H9 (cell line): ENCODE results near the gene KLF11. TPM values are rescaled to one million over a fixed set of nuclear protein-coding genes. Genes with fewer than 3 reads are reported as not detected.

Experiments used
- DNase-seq: peaks from one replicate; pipeline ENCODE4 v3.0.0-alpha.2; 2017
- H2AFZ ChIP-seq: one replicate; pipeline ENCODE4 v1.6.1; 2013; ENCODE audit warnings: mild to moderate bottlenecking, low read length, control low read depth, moderate library complexity
- H2AK5ac ChIP-seq: 2 replicates; pipeline ENCODE4 v1.6.1; 2013; ENCODE audit warnings: low read length, control low read depth, mixed read lengths; ENCODE audit not compliant: insufficient read length
- H2BK120ac ChIP-seq: one replicate; pipeline ENCODE4 v1.6.1; 2013; ENCODE audit warnings: low read depth, mild to moderate bottlenecking, low read length, control low read depth, inconsistent platforms; ENCODE audit not compliant: poor library complexity, severe bottlenecking
- H2BK12ac ChIP-seq: 2 replicates; pipeline ENCODE4 v1.6.1; 2013; ENCODE audit warnings: low read length, control low read depth, mixed read lengths, low read depth; ENCODE audit not compliant: insufficient read length
- H2BK15ac ChIP-seq: 2 replicates; pipeline ENCODE4 v1.6.1; 2013; ENCODE audit warnings: low read depth, low read length, control low read depth
- H2BK20ac ChIP-seq: one replicate; pipeline ENCODE4 v1.6.1; 2013; ENCODE audit warnings: low read depth, mild to moderate bottlenecking, low read length, control low read depth, inconsistent platforms; ENCODE audit not compliant: poor library complexity, severe bottlenecking
- H2BK5ac ChIP-seq: 2 replicates; pipeline ENCODE4 v1.6.1; 2013; ENCODE audit warnings: low read length, control low read depth, mixed read lengths; ENCODE audit not compliant: insufficient read length
- H3K14ac ChIP-seq: 2 replicates; pipeline ENCODE4 v1.6.1; 2013; ENCODE audit warnings: low read length, control low read depth; ENCODE audit not compliant: insufficient read depth
- H3K18ac ChIP-seq: 2 replicates; pipeline ENCODE4 v1.6.1; 2013; ENCODE audit warnings: low read depth, mild to moderate bottlenecking, mixed read lengths, low read length, control low read depth; ENCODE audit not compliant: insufficient read length
- H3K23ac ChIP-seq: 2 replicates; pipeline ENCODE4 v1.6.1; 2013; ENCODE audit warnings: low read length, control low read depth, mixed read lengths, low read depth; ENCODE audit not compliant: insufficient read length
- H3K23me2 ChIP-seq: 2 replicates; pipeline ENCODE4 v1.6.1; 2013; ENCODE audit warnings: low read depth, mild to moderate bottlenecking, mixed read lengths, low read length, control low read depth; ENCODE audit not compliant: insufficient read length, poor library complexity, severe bottlenecking
- H3K27ac ChIP-seq: 2 replicates; pipeline ENCODE4 v1.5.1; 2013; ENCODE audit warnings: low read length, control low read depth, mixed read lengths, low read depth; ENCODE audit not compliant: insufficient read length
- H3K27me3 ChIP-seq: 2 replicates; pipeline ENCODE4 v1.6.1; 2013; ENCODE audit warnings: low read length, control low read depth, inconsistent platforms; ENCODE audit not compliant: insufficient read depth
- H3K4ac ChIP-seq: 2 replicates; pipeline ENCODE4 v1.6.1; 2013; ENCODE audit warnings: low read depth, mild to moderate bottlenecking, control low read depth, inconsistent platforms, low read length, moderate library complexity
- H3K4me1 ChIP-seq: 2 replicates; pipeline ENCODE4 v1.6.1; 2013; ENCODE audit warnings: low read length, control low read depth, inconsistent platforms; ENCODE audit not compliant: insufficient read depth
- H3K4me2 ChIP-seq: 2 replicates; pipeline ENCODE4 v1.6.1; 2013; ENCODE audit warnings: low read length, control low read depth, mixed read lengths; ENCODE audit not compliant: insufficient read length, insufficient read depth
- H3K56ac ChIP-seq: 2 replicates; pipeline ENCODE4 v1.6.1; 2013; ENCODE audit warnings: low read depth, mild to moderate bottlenecking, mixed read lengths, low read length, control low read depth; ENCODE audit not compliant: insufficient read length
- H3K79me1 ChIP-seq: 2 replicates; pipeline ENCODE4 v1.6.1; 2013; ENCODE audit warnings: low read depth, mild to moderate bottlenecking, moderate library complexity, low read length, control low read depth, inconsistent platforms; ENCODE audit not compliant: insufficient read depth, poor library complexity, severe bottlenecking
- H3K79me2 ChIP-seq: 2 replicates; pipeline ENCODE4 v1.6.1; 2013; ENCODE audit warnings: low read length, control low read depth, inconsistent platforms; ENCODE audit not compliant: insufficient read depth
- H3K9ac ChIP-seq: 2 replicates; pipeline ENCODE4 v1.6.1; 2013; ENCODE audit warnings: low read length, control low read depth, mixed read lengths; ENCODE audit not compliant: insufficient read length; ENCODE audit errors: extremely low read depth
- H3K9me3 ChIP-seq: one replicate; pipeline ENCODE4 v1.6.1; 2013; ENCODE audit warnings: low read depth, low read length, inconsistent platforms; ENCODE audit not compliant: control insufficient read depth
- H3T11ph ChIP-seq: one replicate; pipeline ENCODE4 v1.6.1; 2013; ENCODE audit warnings: mild to moderate bottlenecking, low read length, control low read depth, inconsistent platforms
- H4K20me1 ChIP-seq: one replicate; pipeline ENCODE4 v1.6.1; 2013; ENCODE audit not compliant: control insufficient read depth, insufficient read length, insufficient read depth
- H4K5ac ChIP-seq: 2 replicates; pipeline ENCODE4 v1.6.1; 2013; ENCODE audit warnings: low read depth, mild to moderate bottlenecking, mixed read lengths, low read length, control low read depth; ENCODE audit not compliant: insufficient read length
- H4K8ac ChIP-seq: replicated peaks from 2 replicates; pipeline ENCODE4 v1.6.1; 2013; ENCODE audit warnings: low read length, control low read depth, mixed read lengths, low read depth; ENCODE audit not compliant: insufficient read length
- H4K91ac ChIP-seq: 2 replicates; pipeline ENCODE4 v1.6.1; 2013; ENCODE audit warnings: low read depth, mild to moderate bottlenecking, moderate library complexity, mixed read lengths, low read length, control low read depth; ENCODE audit not compliant: insufficient read length
- H3K27ac Mint-ChIP-seq, 3 experiments: 2 replicates in 2 of 3; 3 replicates in 1 of 3; pipeline ENCODE4 v1.8.0; 2020 to 2021; ENCODE audit warnings: mixed read lengths in 3 of 3, mild to moderate bottlenecking in 1 of 3, moderate library complexity in 1 of 3
- H3K27me3 Mint-ChIP-seq: 2 replicates; pipeline ENCODE4 v1.8.0; 2021; ENCODE audit warnings: low read depth, mild to moderate bottlenecking, moderate library complexity, mixed read lengths
- H3K36me3 Mint-ChIP-seq, 3 experiments: 2 replicates in 2 of 3; 3 replicates in 1 of 3; pipeline ENCODE4 v1.8.0; 2020 to 2021; ENCODE audit warnings: low read depth in 3 of 3, mixed read lengths in 3 of 3; ENCODE audit not compliant: insufficient read depth in 1 of 3
- H3K4me1 Mint-ChIP-seq, 2 experiments: 2 replicates each; pipeline ENCODE4 v1.8.0; 2020; ENCODE audit warnings: mixed read lengths in 2 of 2
- H3K4me3 Mint-ChIP-seq, 2 experiments: 2 replicates in 1 of 2; 3 replicates in 1 of 2; pipeline ENCODE4 v1.8.0; 2020 to 2021; ENCODE audit warnings: mild to moderate bottlenecking in 2 of 2, mixed read lengths in 2 of 2, moderate library complexity in 1 of 2
- H3K9me3 Mint-ChIP-seq, 2 experiments: 2 replicates in 1 of 2; 3 replicates in 1 of 2; pipeline ENCODE4 v1.8.0; 2020; ENCODE audit warnings: mild to moderate bottlenecking in 2 of 2, mixed read lengths in 2 of 2, moderate library complexity in 1 of 2
- WGBS: extraction: QIAGEN DNeasy Blood & Tissue Kit; methylation state at CpG from one replicate; pipeline ENCODE4 v1.1.7; 2013; ENCODE audit warnings: missing lambda C conversion rate, low lambda C conversion rate, mixed read lengths; ENCODE audit not compliant: insufficient read length; ENCODE audit errors: extremely low coverage; 5-methylcytosine and 5-hydroxymethylcytosine counted together
- total RNA-seq: library from RNA; stranded (reverse); gene quantifications from 2 replicates; pipeline ENCODE4 v1.2.1, GENCODE V29; 2021
- TF ChIP-seq, protein P1 (sequence below): fragments of 200-600 bp; sonication (generic); conservative IDR thresholded peaks from 3 replicates; pipeline ENCODE4 v1.8.0; 2021; ENCODE audit warnings: antibody characterized with exemption, mild to moderate bottlenecking

The KLF11 gene
- total RNA-seq, 1 experiment from 2014 or later: 15.5 TPM

- no peaks in the 10 kb centered on the region for H3K79me2 ChIP-seq
- TF ChIP-seq, protein P1, sequence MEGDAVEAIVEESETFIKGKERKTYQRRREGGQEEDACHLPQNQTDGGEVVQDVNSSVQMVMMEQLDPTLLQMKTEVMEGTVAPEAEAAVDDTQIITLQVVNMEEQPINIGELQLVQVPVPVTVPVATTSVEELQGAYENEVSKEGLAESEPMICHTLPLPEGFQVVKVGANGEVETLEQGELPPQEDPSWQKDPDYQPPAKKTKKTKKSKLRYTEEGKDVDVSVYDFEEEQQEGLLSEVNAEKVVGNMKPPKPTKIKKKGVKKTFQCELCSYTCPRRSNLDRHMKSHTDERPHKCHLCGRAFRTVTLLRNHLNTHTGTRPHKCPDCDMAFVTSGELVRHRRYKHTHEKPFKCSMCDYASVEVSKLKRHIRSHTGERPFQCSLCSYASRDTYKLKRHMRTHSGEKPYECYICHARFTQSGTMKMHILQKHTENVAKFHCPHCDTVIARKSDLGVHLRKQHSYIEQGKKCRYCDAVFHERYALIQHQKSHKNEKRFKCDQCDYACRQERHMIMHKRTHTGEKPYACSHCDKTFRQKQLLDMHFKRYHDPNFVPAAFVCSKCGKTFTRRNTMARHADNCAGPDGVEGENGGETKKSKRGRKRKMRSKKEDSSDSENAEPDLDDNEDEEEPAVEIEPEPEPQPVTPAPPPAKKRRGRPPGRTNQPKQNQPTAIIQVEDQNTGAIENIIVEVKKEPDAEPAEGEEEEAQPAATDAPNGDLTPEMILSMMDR: no peak
- H2BK12ac ChIP-seq: no peak overlapping the region
- H3K9me3 Mint-ChIP-seq: no peaks in the 10 kb centered on the region
- WGBS: no CpG with 5 or more reads among the region's 3 CpGs
- H4K8ac ChIP-seq: no peak overlapping the region
- peaks cover 6 to 19% of the 10 kb centered on the region in 2 experiments for H3K4me1 Mint-ChIP-seq
- no peak overlapping the region for H4K91ac ChIP-seq
- no peak overlapping the region for H3K56ac ChIP-seq
- no peaks in the 10 kb centered on the region for H3K79me1 ChIP-seq
- no peak overlapping the region for H2BK5ac ChIP-seq
- H3K4ac ChIP-seq: no peak overlapping the region
- no peaks in the 10 kb centered on the region for H3K9me3 ChIP-seq
- no peak overlapping the region for H3K27ac Mint-ChIP-seq
- no peak overlapping the region for H2BK120ac ChIP-seq
- H3K4me1 ChIP-seq: no peaks in the 10 kb centered on the region; the same call in 1 of the 2 replicates
- H4K20me1 ChIP-seq: no peaks in the 10 kb centered on the region
- no peak overlapping the region for H3K18ac ChIP-seq
- no peak overlapping the region for H2AK5ac ChIP-seq
- no peak for DNase-seq
- H3K14ac ChIP-seq: no peak overlapping the region
- no peaks in the 10 kb centered on the region for H3K27me3 ChIP-seq
- no peaks in the 10 kb centered on the region for H3K36me3 Mint-ChIP-seq
- H3K9ac ChIP-seq: no peak overlapping the region
- H3K23me2 ChIP-seq: no peaks in the 10 kb centered on the region
- H2AFZ ChIP-seq: no peak overlapping the region
- no peak overlapping the region for H3T11ph ChIP-seq
- H3K4me2 ChIP-seq: no peak overlapping the region
- H2BK15ac ChIP-seq: no peak overlapping the region
- no peak overlapping the region for H3K4me3 Mint-ChIP-seq
- H4K5ac ChIP-seq: no peak overlapping the region
- no peak overlapping the region for H2BK20ac ChIP-seq
- no peaks in the 10 kb centered on the region; the same call in 1 of the 2 replicates for H3K27me3 Mint-ChIP-seq
- no peak overlapping the region for H3K23ac ChIP-seq
- H3K27ac ChIP-seq: no peak overlapping the region
Measured at GRCh38 chr2:10004836-10005235, 38.5 kb upstream of the KLF11 start.
